ENCODE data around the gene BRIP1.

DNA sequence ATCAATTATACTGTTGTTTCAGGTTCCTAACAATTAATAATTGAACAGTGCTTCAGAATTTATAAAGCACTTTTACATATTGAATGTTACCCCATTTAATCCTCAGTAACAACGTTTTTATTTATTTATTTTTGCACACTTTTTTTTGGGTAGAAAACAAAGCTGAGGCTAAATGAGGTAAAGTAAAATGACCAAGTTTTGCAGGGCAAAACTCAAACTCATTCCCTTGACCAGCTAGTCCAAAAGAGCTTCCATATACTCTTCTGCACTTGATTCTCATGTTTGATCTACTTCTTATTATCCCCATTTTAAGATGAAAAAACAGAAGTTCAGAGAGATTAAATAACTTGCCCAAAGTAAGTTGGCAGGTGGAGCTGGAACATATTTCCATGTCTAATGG is 191.2 kb downstream of the BRIP1 start:
- TF ChIP-seq, protein P1, sequence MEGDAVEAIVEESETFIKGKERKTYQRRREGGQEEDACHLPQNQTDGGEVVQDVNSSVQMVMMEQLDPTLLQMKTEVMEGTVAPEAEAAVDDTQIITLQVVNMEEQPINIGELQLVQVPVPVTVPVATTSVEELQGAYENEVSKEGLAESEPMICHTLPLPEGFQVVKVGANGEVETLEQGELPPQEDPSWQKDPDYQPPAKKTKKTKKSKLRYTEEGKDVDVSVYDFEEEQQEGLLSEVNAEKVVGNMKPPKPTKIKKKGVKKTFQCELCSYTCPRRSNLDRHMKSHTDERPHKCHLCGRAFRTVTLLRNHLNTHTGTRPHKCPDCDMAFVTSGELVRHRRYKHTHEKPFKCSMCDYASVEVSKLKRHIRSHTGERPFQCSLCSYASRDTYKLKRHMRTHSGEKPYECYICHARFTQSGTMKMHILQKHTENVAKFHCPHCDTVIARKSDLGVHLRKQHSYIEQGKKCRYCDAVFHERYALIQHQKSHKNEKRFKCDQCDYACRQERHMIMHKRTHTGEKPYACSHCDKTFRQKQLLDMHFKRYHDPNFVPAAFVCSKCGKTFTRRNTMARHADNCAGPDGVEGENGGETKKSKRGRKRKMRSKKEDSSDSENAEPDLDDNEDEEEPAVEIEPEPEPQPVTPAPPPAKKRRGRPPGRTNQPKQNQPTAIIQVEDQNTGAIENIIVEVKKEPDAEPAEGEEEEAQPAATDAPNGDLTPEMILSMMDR (IDR thresholded peaks at IDR 0.05) = no peak
- TF ChIP-seq POLR2A (IDR thresholded peaks at IDR 0.05) = no peak

Measured in testis (tissue), 2 donors.